Mucosa of stomach (tissue), 1 donor: ENCODE measurements around the gene ANO10.
"Not testable (repeated sequence)": the region's sequence is repeated elsewhere in the genome, so short reads cannot be mapped to it uniquely, and the experiment has no call there.

Experiments
- H3K27me3 ChIP-seq: one replicate; pipeline ENCODE4 v1.7.0; 2013; ENCODE audit warnings: mild to moderate bottlenecking, low read length; ENCODE audit not compliant: control insufficient read depth, insufficient read depth
- H3K36me3 ChIP-seq: one replicate; pipeline ENCODE4 v1.7.0; 2013; ENCODE audit warnings: low read length; ENCODE audit not compliant: control insufficient read depth, insufficient read depth
- H3K4me1 ChIP-seq: one replicate; pipeline ENCODE4 v1.7.0; 2013; ENCODE audit warnings: mild to moderate bottlenecking, low read length; ENCODE audit not compliant: control insufficient read depth, insufficient read depth
- H3K4me3 ChIP-seq: one replicate; pipeline ENCODE4 v1.7.0; 2013; ENCODE audit warnings: low read length
- H3K9ac ChIP-seq: one replicate; pipeline ENCODE4 v1.7.0; 2013; ENCODE audit warnings: mild to moderate bottlenecking, low read length, moderate library complexity
- H3K9me3 ChIP-seq: one replicate; pipeline ENCODE4 v1.7.0; 2013; ENCODE audit warnings: mild to moderate bottlenecking, low read length, moderate library complexity; ENCODE audit not compliant: control insufficient read depth
- donor health status: Pancreatic carcinoma.

The ANO10 gene

GRCh38 chr3:43356033-43356432 is 265.8 kb downstream of the ANO10 start:
- H3K9me3 ChIP-seq, H3K4me3 ChIP-seq, H3K9ac ChIP-seq, H3K4me1 ChIP-seq, H3K27me3 ChIP-seq, H3K36me3 ChIP-seq: not testable (repeated sequence)

GRCh38 chr3:43353923-43354670 is 267.7 kb downstream of the ANO10 start:
- Histone ChIP-seq H3K4me3 (no peak overlapping the region), H3K9ac (no peak overlapping the region), H3K9me3 (no peaks in the 10 kb centered on the region)

GRCh38 chr3:43353393-43353792 is 268.4 kb downstream of the ANO10 start:
- H3K36me3 ChIP-seq = no peaks in the 10 kb centered on the region

More at GRCh38 chr3:43353923-43354670, 267.7 kb downstream of the ANO10 start:
- no peaks in the 10 kb centered on the region for H3K4me1 ChIP-seq
- H3K36me3 ChIP-seq = no peaks in the 10 kb centered on the region
- H3K27me3 ChIP-seq = no peaks in the 10 kb centered on the region

GRCh38 chr3:43349716-43350115 is 272.1 kb downstream of the ANO10 start:
- no peak overlapping the region for H3K9ac ChIP-seq
- no peaks in the 10 kb centered on the region for H3K9me3 ChIP-seq
- no peaks in the 10 kb centered on the region for H3K27me3 ChIP-seq
- H3K4me3 ChIP-seq = no peak overlapping the region
- no peaks in the 10 kb centered on the region for H3K4me1 ChIP-seq
- H3K36me3 ChIP-seq = peaks cover 6% of the 10 kb centered on the region

More at GRCh38 chr3:43353393-43353792, 268.4 kb downstream of the ANO10 start:
- Histone ChIP-seq H3K4me3 (no peak overlapping the region), H3K27me3 (no peaks in the 10 kb centered on the region), H3K4me1 (no peaks in the 10 kb centered on the region), H3K9ac (no peak overlapping the region), H3K9me3 (no peaks in the 10 kb centered on the region)

- Histone ChIP-seq H3K9me3 (no peaks in the 10 kb centered on the region), H3K4me3 (no peak overlapping the region), H3K36me3 (peaks cover 6% of the 10 kb centered on the region), H3K9ac (no peak overlapping the region), H3K4me1 (no peaks in the 10 kb centered on the region), H3K27me3 (no peaks in the 10 kb centered on the region)
Observed at GRCh38 chr3:43348852-43349574, 272.8 kb downstream of the ANO10 start.

GRCh38 chr3:43348350-43348749 is 273.5 kb downstream of the ANO10 start:
- Histone ChIP-seq H3K9me3 (no peaks in the 10 kb centered on the region), H3K27me3 (no peaks in the 10 kb centered on the region), H3K4me1 (no peaks in the 10 kb centered on the region), H3K36me3 (peaks cover 6% of the 10 kb centered on the region), H3K9ac (no peak overlapping the region), H3K4me3 (no peak overlapping the region)

GRCh38 chr3:43347774-43348173 is 274.0 kb downstream of the ANO10 start:
- Histone ChIP-seq H3K4me3 (no peak overlapping the region), H3K36me3 (peaks cover 6% of the 10 kb centered on the region), H3K9me3 (no peaks in the 10 kb centered on the region), H3K27me3 (no peaks in the 10 kb centered on the region), H3K4me1 (no peaks in the 10 kb centered on the region), H3K9ac (no peak overlapping the region)

GRCh38 chr3:43346978-43347749 is 274.6 kb downstream of the ANO10 start:
- H3K27me3 ChIP-seq = no peaks in the 10 kb centered on the region

GRCh38 chr3:43345877-43346276 is 275.9 kb downstream of the ANO10 start:
- Histone ChIP-seq H3K36me3 (peaks cover 6% of the 10 kb centered on the region), H3K27me3 (no peaks in the 10 kb centered on the region), H3K4me1 (no peaks in the 10 kb centered on the region), H3K4me3 (no peak overlapping the region), H3K9ac (no peak overlapping the region), H3K9me3 (no peaks in the 10 kb centered on the region)

More at GRCh38 chr3:43346978-43347749, 274.6 kb downstream of the ANO10 start:
- Histone ChIP-seq H3K9me3 (no peaks in the 10 kb centered on the region), H3K36me3 (peaks cover 6% of the 10 kb centered on the region), H3K4me1 (no peaks in the 10 kb centered on the region), H3K4me3 (no peak overlapping the region), H3K9ac (no peak overlapping the region)

- Histone ChIP-seq H3K4me1 (no peaks in the 10 kb centered on the region), H3K9ac (no peak overlapping the region), H3K36me3 (peaks cover 6% of the 10 kb centered on the region), H3K4me3 (no peak overlapping the region), H3K27me3 (no peaks in the 10 kb centered on the region), H3K9me3 (no peaks in the 10 kb centered on the region)
Observed at GRCh38 chr3:43345246-43345645, 276.6 kb downstream of the ANO10 start.

- Histone ChIP-seq H3K4me3 (no peak overlapping the region), H3K27me3 (no peaks in the 10 kb centered on the region), H3K9me3 (no peaks in the 10 kb centered on the region), H3K9ac (no peak overlapping the region), H3K4me1 (no peaks in the 10 kb centered on the region), H3K36me3 (peaks cover 6% of the 10 kb centered on the region)
Observed at GRCh38 chr3:43344520-43344919, 277.3 kb downstream of the ANO10 start.

- Histone ChIP-seq H3K9me3 (peaks cover 3% of the 10 kb centered on the region), H3K4me3 (no peak overlapping the region), H3K4me1 (no peaks in the 10 kb centered on the region), H3K9ac (no peak overlapping the region), H3K36me3 (peaks cover 6% of the 10 kb centered on the region), H3K27me3 (no peaks in the 10 kb centered on the region)
Observed at GRCh38 chr3:43343815-43344214, 278.0 kb downstream of the ANO10 start.
